AG04450 (cell line): ENCODE data around the gene ZDHHC21. TPM values are rescaled to one million over a fixed set of nuclear protein-coding genes. Genes with fewer than 3 reads are reported as not detected.

Experiments used
- CTCF ChIA-PET: fragments of 300-600, 350-600 bp; formaldehyde crosslinking; extraction: SDS; loops from one replicate; lab custom pipeline; 2022; ENCODE audit warnings: antibody characterized with exemption, inconsistent platforms; lab: Charles Lee
- POLR2A ChIA-PET: fragments of 350-600 bp; formaldehyde crosslinking; extraction: SDS; loops from one replicate; lab custom pipeline; 2021; ENCODE audit warnings: antibody characterized with exemption, inconsistent platforms; lab: Yijun Ruan, JAX
- DNase-seq: peaks from one replicate; pipeline ENCODE4 v3.0.0-alpha.2; 2011; ENCODE audit warnings: low read depth, low spot score
- H3K27ac ChIP-seq: one replicate; pipeline ENCODE4 v1.5.1; 2012; ENCODE audit warnings: low read depth, low read length, control low read depth
- H3K27me3 ChIP-seq: one replicate; pipeline ENCODE4 v1.6.0; 2012; ENCODE audit warnings: low read length; ENCODE audit not compliant: control insufficient read depth, insufficient read depth
- H3K4me3 ChIP-seq: 2 replicates; pipeline ENCODE4 v1.5.1; 2011; ENCODE audit warnings: mild to moderate bottlenecking, low read depth, low read length, control low read depth
- H3K9me3 ChIP-seq: 2 replicates; pipeline ENCODE4 v1.5.1; 2012; ENCODE audit warnings: low read length; ENCODE audit not compliant: control insufficient read depth, insufficient read depth
- polyA plus RNA-seq: library from polyadenylated mRNA; depleted of rRNA; stranded (reverse); fragments of >200 nt; gene quantifications from 2 replicates; pipeline ENCODE4 v1.2.3, GENCODE V29; 2011
- TF ChIP-seq, protein P1 (sequence below): IDR thresholded peaks from 2 replicates; pipeline ENCODE4 v1.5.1; 2011; ENCODE audit warnings: low read depth, low read length, control low read depth, inconsistent platforms

The ZDHHC21 gene
- polyA plus RNA-seq, 1 experiment, result 6.6 TPM

- H3K9me3 ChIP-seq, result no peaks in the 10 kb centered on the region
- H3K27ac ChIP-seq, result no peak overlapping the region
- POLR2A ChIA-PET, result no interaction called here
- H3K27me3 ChIP-seq, result no peaks in the 10 kb centered on the region
- CTCF ChIA-PET, result interaction anchor here (1.0 to 3.3 kb wide), 2 partner anchors 12 to 20 kb away, joined by 6 to 20 read pairs; no protein-coding TSS in a partner anchor
- TF ChIP-seq, protein P1, sequence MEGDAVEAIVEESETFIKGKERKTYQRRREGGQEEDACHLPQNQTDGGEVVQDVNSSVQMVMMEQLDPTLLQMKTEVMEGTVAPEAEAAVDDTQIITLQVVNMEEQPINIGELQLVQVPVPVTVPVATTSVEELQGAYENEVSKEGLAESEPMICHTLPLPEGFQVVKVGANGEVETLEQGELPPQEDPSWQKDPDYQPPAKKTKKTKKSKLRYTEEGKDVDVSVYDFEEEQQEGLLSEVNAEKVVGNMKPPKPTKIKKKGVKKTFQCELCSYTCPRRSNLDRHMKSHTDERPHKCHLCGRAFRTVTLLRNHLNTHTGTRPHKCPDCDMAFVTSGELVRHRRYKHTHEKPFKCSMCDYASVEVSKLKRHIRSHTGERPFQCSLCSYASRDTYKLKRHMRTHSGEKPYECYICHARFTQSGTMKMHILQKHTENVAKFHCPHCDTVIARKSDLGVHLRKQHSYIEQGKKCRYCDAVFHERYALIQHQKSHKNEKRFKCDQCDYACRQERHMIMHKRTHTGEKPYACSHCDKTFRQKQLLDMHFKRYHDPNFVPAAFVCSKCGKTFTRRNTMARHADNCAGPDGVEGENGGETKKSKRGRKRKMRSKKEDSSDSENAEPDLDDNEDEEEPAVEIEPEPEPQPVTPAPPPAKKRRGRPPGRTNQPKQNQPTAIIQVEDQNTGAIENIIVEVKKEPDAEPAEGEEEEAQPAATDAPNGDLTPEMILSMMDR, result no peak
- DNase-seq, result no peak
- H3K4me3 ChIP-seq, result no peak overlapping the region
These were observed 52.3 kb downstream of the ZDHHC21 start for GRCh38 chr9:14640967-14641366.

GRCh38 chr9:14640294-14640693 lies 52.9 kb downstream of the ZDHHC21 start:
- Histone ChIP-seq H3K4me3 (no peak overlapping the region), H3K27me3 (no peaks in the 10 kb centered on the region), H3K27ac (no peak overlapping the region), H3K9me3 (no peaks in the 10 kb centered on the region)
- POLR2A ChIA-PET, result no interaction called here
- TF ChIP-seq, protein P1, result no peak
- no peak for DNase-seq
- CTCF ChIA-PET, result interaction anchor here (1.0 to 3.3 kb wide), 2 partner anchors 12 to 21 kb away, joined by 6 to 20 read pairs; no protein-coding TSS in a partner anchor

DNA sequence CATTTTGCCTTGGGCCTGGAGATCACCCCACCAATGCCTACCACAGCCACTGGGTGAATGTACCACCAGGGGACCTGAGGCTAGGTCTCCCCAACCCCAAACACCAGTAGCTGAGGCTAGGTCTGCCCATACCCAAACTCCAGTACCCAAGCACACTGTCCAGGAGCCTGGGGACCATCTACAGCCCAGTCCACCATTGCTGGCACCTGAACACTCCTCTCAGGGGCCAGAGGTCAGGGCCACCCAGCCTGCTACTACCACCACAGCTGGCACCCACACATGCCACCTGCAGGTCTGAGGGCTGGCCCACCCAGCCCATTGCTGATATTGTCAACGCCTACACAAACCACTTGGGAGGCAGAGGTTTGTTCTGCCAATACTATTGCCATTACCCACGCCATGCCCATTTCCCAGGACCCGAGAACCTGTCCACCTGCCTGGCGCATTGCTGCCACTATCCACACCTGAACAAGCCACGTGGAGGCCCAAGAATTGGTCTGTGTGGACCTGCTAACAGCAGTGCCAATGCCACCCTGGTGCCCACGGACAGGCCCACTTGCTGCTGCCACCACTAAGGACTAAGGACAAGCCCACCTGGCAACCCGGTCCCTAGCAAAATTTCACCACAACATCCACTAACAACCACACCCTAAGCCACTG lies 59.2 kb downstream of the ZDHHC21 start:
- POLR2A ChIA-PET, result no interaction called here
- CTCF ChIA-PET, result interaction anchor here (0.6 to 1.0 kb wide), 2 partner anchors 19 to 27 kb away, joined by 3 to 4 read pairs; no protein-coding TSS in a partner anchor
- Histone ChIP-seq H3K27ac (no peak overlapping the region), H3K4me3 (no peak overlapping the region), H3K9me3 (no peaks in the 10 kb centered on the region; the same call in 1 of the 2 replicates), H3K27me3 (no peaks in the 10 kb centered on the region)
- TF ChIP-seq, protein P1, result no peak
- DNase-seq, result no peak

- ChIA-PET CTCF (interaction anchor here (1.0 kb wide), 1 partner anchor 28 kb away, joined by 4 read pairs; no protein-coding TSS in a partner anchor), POLR2A (no interaction called here)
- no peak for DNase-seq
- Histone ChIP-seq H3K27me3 (no peaks in the 10 kb centered on the region), H3K27ac (no peak overlapping the region), H3K4me3 (no peak overlapping the region), H3K9me3 (no peaks in the 10 kb centered on the region; the same call in 1 of the 2 replicates)
- TF ChIP-seq, protein P1, result no peak
These were observed 60.1 kb downstream of the ZDHHC21 start for GRCh38 chr9:14633148-14633547.

GRCh38 chr9:14627513-14627912 lies 65.7 kb downstream of the ZDHHC21 start:
- Histone ChIP-seq H3K4me3 (no peak overlapping the region), H3K9me3 (no peaks in the 10 kb centered on the region), H3K27ac (no peak overlapping the region), H3K27me3 (no peaks in the 10 kb centered on the region)
- CTCF ChIA-PET, result interaction anchor here (1.1 to 1.2 kb wide), 3 partner anchors 25 to 141 kb away, joined by 3 to 7 read pairs (median 4); no protein-coding TSS in a partner anchor
- no peak for DNase-seq
- POLR2A ChIA-PET, result no interaction called here
- TF ChIP-seq, protein P1, result no peak
